Mesodermal cell (in vitro differentiated cells): ENCODE results near the gene RANBP2. TPM values are rescaled to one million over a fixed set of nuclear protein-coding genes. Genes with fewer than 3 reads are reported as not detected.
"Not testable (repeated sequence)": the region's sequence is repeated elsewhere in the genome, so short reads cannot be mapped to it uniquely, and the experiment has no call there.

Experiments
- H3K27ac ChIP-seq: 2 replicates; pipeline ENCODE4 v1.7.0; 2013; ENCODE audit warnings: mild to moderate bottlenecking, low read depth, low read length, moderate library complexity; ENCODE audit not compliant: severe bottlenecking
- H3K36me3 ChIP-seq: 2 replicates; pipeline ENCODE4 v1.7.1; 2013; ENCODE audit warnings: mild to moderate bottlenecking, low read length, moderate library complexity; ENCODE audit not compliant: control insufficient read depth, insufficient read depth
- H3K4me1 ChIP-seq: one replicate; pipeline ENCODE4 v1.7.1; 2013; ENCODE audit warnings: mild to moderate bottlenecking, low read length; ENCODE audit not compliant: insufficient read depth, control insufficient read depth, poor library complexity, severe bottlenecking
- H3K4me3 ChIP-seq: 2 replicates; pipeline ENCODE4 v1.7.0; 2013; ENCODE audit warnings: low read length, control low read depth, mild to moderate bottlenecking; ENCODE audit not compliant: insufficient read depth, poor library complexity, severe bottlenecking; ENCODE audit errors: extremely low read depth
- H3K9me3 ChIP-seq: 2 replicates; pipeline ENCODE4 v1.7.1; 2013; ENCODE audit warnings: mild to moderate bottlenecking, low read length, moderate library complexity; ENCODE audit not compliant: control insufficient read depth
- WGBS, 2 experiments: methylation state at CpG; one replicate each; pipeline ENCODE4 v1.1.5; 2013; ENCODE audit warnings: missing lambda C conversion rate in 2 of 2; ENCODE audit not compliant: insufficient coverage in 2 of 2; 5-methylcytosine and 5-hydroxymethylcytosine counted together
- polyA plus RNA-seq, 2 experiments: library from polyadenylated mRNA; stranded (reverse); fragments of 50-300 nt; gene quantifications; one replicate each; pipeline ENCODE4 v1.2.3, GENCODE V29; 2013

Gene RANBP2
- 37.3 TPM for polyA plus RNA-seq (2013, experiment 1 of 2)
- 36.7 TPM for polyA plus RNA-seq (2013, experiment 2 of 2)

GRCh38 chr2:108719149-108720044, at the start of gene RANBP2:
TSS of gene RANBP2 (plus strand) at chr2:108719482. CDS start at chr2:108719607, 125 bp downstream.
- H3K9me3 ChIP-seq = no peaks in the 10 kb centered on the region
- H3K4me1 ChIP-seq = peaks cover 4% of the 10 kb centered on the region
- peak within 1 kb of the TSS; percentile 95 for H3K27ac ChIP-seq
- WGBS, 2 experiments = 2 to 3% methylated on average over 70 to 72 of the region's 97 CpGs
- H3K36me3 ChIP-seq = no peaks in the 10 kb centered on the region
- peak within 1 kb of the TSS; percentile 65 for H3K4me3 ChIP-seq

GRCh38 chr2:108670282-108670681, 49.0 kb upstream of the RANBP2 start:
- H3K27ac ChIP-seq, H3K4me1 ChIP-seq, H3K9me3 ChIP-seq, H3K4me3 ChIP-seq: not testable (repeated sequence)
- peaks cover 29% of the 10 kb centered on the region for H3K36me3 ChIP-seq
- WGBS, 2 experiments = 100% methylated on average over 1 of the region's 1 CpG; no CpG with 5 or more reads in 1 of the 2 experiments

GRCh38 chr2:108672200-108672805, 47.0 kb upstream of the RANBP2 start:
- H3K4me1 ChIP-seq, H3K9me3 ChIP-seq, H3K4me3 ChIP-seq, H3K27ac ChIP-seq: not testable (repeated sequence)
- peaks cover 43% of the 10 kb centered on the region for H3K36me3 ChIP-seq
- no CpG with 5 or more reads among the region's 6 CpGs for WGBS, 2 experiments

GRCh38 chr2:108676522-108676921, 42.8 kb upstream of the RANBP2 start:
- H3K4me1 ChIP-seq, H3K9me3 ChIP-seq, H3K4me3 ChIP-seq, H3K27ac ChIP-seq: not testable (repeated sequence)
- no CpG with 5 or more reads among the region's 1 CpG for WGBS, 2 experiments
- H3K36me3 ChIP-seq = peaks cover 45% of the 10 kb centered on the region

- not testable (repeated sequence) for H3K9me3 ChIP-seq, H3K4me1 ChIP-seq, H3K4me3 ChIP-seq, H3K27ac ChIP-seq
- H3K36me3 ChIP-seq = peaks cover 46% of the 10 kb centered on the region
- no CpG with 5 or more reads among the region's 4 CpGs for WGBS, 2 experiments
Observed at GRCh38 chr2:108677239-108677744, 42.0 kb upstream of the RANBP2 start.

GRCh38 chr2:108678198-108678651, 41.1 kb upstream of the RANBP2 start:
- peak overlapping the region; percentile 59 for H3K27ac ChIP-seq
- peaks cover 47% of the 10 kb centered on the region for H3K36me3 ChIP-seq
- not testable (repeated sequence) for H3K9me3 ChIP-seq, H3K4me1 ChIP-seq, H3K4me3 ChIP-seq
- WGBS, 2 experiments = 88 to 100% methylated on average over 1 to 2 of the region's 4 CpGs

- H3K36me3 ChIP-seq = peaks cover 38% of the 10 kb centered on the region
- not testable (repeated sequence) for H3K4me1 ChIP-seq, H3K4me3 ChIP-seq, H3K9me3 ChIP-seq, H3K27ac ChIP-seq
- WGBS, 2 experiments = no CpG with 5 or more reads among the region's 2 CpGs
Observed at GRCh38 chr2:108680805-108681204, 38.5 kb upstream of the RANBP2 start.

GRCh38 chr2:108688818-108689756, 30.2 kb upstream of the RANBP2 start:
- 75% methylated on average over 1 of the region's 15 CpGs; no CpG with 5 or more reads in 1 of the 2 experiments for WGBS, 2 experiments
- not testable (repeated sequence) for H3K27ac ChIP-seq, H3K4me1 ChIP-seq, H3K36me3 ChIP-seq, H3K4me3 ChIP-seq, H3K9me3 ChIP-seq

GRCh38 chr2:108690001-108690400, 29.3 kb upstream of the RANBP2 start:
- H3K4me1 ChIP-seq, H3K36me3 ChIP-seq, H3K27ac ChIP-seq, H3K9me3 ChIP-seq, H3K4me3 ChIP-seq: not testable (repeated sequence)
- no CpG with 5 or more reads among the region's 1 CpG for WGBS, 2 experiments

GRCh38 chr2:108691447-108691846, 27.8 kb upstream of the RANBP2 start:
- 89 to 100% methylated on average over 2 to 5 of the region's 7 CpGs for WGBS, 2 experiments
- H3K4me3 ChIP-seq = no peak overlapping the region

More at GRCh38 chr2:108691447-108691846, 27.8 kb upstream of the RANBP2 start:
- Histone ChIP-seq H3K27ac (no peak overlapping the region), H3K36me3 (no peaks in the 10 kb centered on the region), H3K4me1 (no peaks in the 10 kb centered on the region), H3K9me3 (no peaks in the 10 kb centered on the region)
